ENCODE data around the gene TAL1.

GRCh38 chr1:47196622-47197021 is 35.4 kb downstream of the TAL1 start:
- TF ChIP-seq, protein P1, sequence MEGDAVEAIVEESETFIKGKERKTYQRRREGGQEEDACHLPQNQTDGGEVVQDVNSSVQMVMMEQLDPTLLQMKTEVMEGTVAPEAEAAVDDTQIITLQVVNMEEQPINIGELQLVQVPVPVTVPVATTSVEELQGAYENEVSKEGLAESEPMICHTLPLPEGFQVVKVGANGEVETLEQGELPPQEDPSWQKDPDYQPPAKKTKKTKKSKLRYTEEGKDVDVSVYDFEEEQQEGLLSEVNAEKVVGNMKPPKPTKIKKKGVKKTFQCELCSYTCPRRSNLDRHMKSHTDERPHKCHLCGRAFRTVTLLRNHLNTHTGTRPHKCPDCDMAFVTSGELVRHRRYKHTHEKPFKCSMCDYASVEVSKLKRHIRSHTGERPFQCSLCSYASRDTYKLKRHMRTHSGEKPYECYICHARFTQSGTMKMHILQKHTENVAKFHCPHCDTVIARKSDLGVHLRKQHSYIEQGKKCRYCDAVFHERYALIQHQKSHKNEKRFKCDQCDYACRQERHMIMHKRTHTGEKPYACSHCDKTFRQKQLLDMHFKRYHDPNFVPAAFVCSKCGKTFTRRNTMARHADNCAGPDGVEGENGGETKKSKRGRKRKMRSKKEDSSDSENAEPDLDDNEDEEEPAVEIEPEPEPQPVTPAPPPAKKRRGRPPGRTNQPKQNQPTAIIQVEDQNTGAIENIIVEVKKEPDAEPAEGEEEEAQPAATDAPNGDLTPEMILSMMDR (conservative IDR thresholded peaks at IDR 0.05; ENCODE audit: low read length) = no peak
- TF ChIP-seq EZH2phosphoT487 (IDR thresholded peaks at IDR 0.05; ENCODE audit: borderline replicate concordance) = no peak
